Adrenal gland (tissue), 12 donors: ENCODE measurements around the gene KCNIP1. TPM values are rescaled to one million over a fixed set of nuclear protein-coding genes. Genes with fewer than 3 reads are reported as not detected.

Experiments used
- DNase-seq, 7 donors: peaks; one replicate each; pipeline ENCODE4 v3.0.0-alpha.2; 2019 to 2020
- H3K27ac ChIP-seq, 5 donors: fragments of 200-600 bp; sonication (generic) in 4 of 5; 1 replicate in 3 of 5; 2 replicates in 2 of 5; pipeline versions ENCODE4 v1.5.1 to v1.8.0; 2016 to 2020; ENCODE audit warnings: mild to moderate bottlenecking in 1 of 5
- H3K27me3 ChIP-seq: fragments of 200-600 bp; 2 replicates; pipeline ENCODE4 v1.8.0; 2021
- H3K36me3 ChIP-seq, 2 donors: fragments of 200-600 bp; replicated peaks in 1 of 2; 1 replicate in 1 of 2; 2 replicates in 1 of 2; pipeline versions ENCODE4 v1.5.1 to v1.8.0; 2018 to 2022
- H3K4me1 ChIP-seq, 2 donors: fragments of 200-600 bp; replicated peaks in 1 of 2; 1 replicate in 1 of 2; 2 replicates in 1 of 2; pipeline versions ENCODE4 v1.5.1 to v1.8.0; 2018 to 2021
- H3K4me3 ChIP-seq, 4 donors: fragments of 200-600 bp; sonication (generic) in 3 of 4; one replicate each; pipeline ENCODE4 v1.5.1; 2016 to 2018
- H3K9me3 ChIP-seq, 3 donors: fragments of 200-600 bp; sonication (generic) in 1 of 3; replicated peaks in 1 of 3; 1 replicate in 2 of 3; 2 replicates in 1 of 3; pipeline versions ENCODE4 v1.5.1 to v1.8.0; 2016 to 2021
- POLR2A ChIP-seq, 2 donors: fragments of 450-650 bp; IDR thresholded peaks; one replicate each; pipeline ENCODE4 v1.6.1; 2017; ENCODE audit warnings: antibody characterized with exemption in 2 of 2, mild to moderate bottlenecking in 2 of 2, moderate library complexity in 1 of 2
- WGBS, 4 donors: extraction: QIAGEN DNeasy Blood & Tissue Kit in 2 of 4; methylation state at CpG; one replicate each; pipeline versions ENCODE4 v1.1.5 to v1.1.7; 2013 to 2017; 5-methylcytosine and 5-hydroxymethylcytosine counted together
- intact Hi-C, 2 donors: fragments of 100-400 bp; cut with DNase I; formaldehyde crosslinking; loops; one replicate each; pipeline versions ENCODE4 v1.14.1 to v1.15.0; 2022 to 2023
- polyA plus RNA-seq, 3 donors: library from polyadenylated mRNA; stranded (reverse); fragments of 200-250 nt in 2 of 3; fragments of 350-450 nt in 1 of 3; fragmentation: Illumina TruSeq in 1 of 3; extraction: RNeasy Lipid Tissue Mini Kit (QIAGEN cat#74804) in 1 of 3; gene quantifications; one replicate each; pipeline ENCODE4 v1.2.3, GENCODE V29; 2013 to 2014
- total RNA-seq, 9 donors: library from RNA; depleted of rRNA in 4 of 9; stranded (reverse); fragments of >200 nt in 4 of 9; fragments of 120-200 nt in 1 of 9; fragmentation: NEBNext Ultra II Directional in 1 of 9; extraction: Animal tissue kit (Norgen Biotek cat#: 25700) in 1 of 9; gene quantifications; one replicate each; pipeline versions ENCODE4 v1.1.0 to v1.2.4, GENCODE V29; 2013 to 2023
- TF ChIP-seq, protein P1 (sequence below), 6 experiments: fragments of 450-650 bp in 4 of 6; fragments of 200-600 bp in 2 of 6; sonication (generic) in 1 of 6; IDR thresholded peaks; 1 replicate in 5 of 6; 2 replicates in 1 of 6; pipeline versions ENCODE4 v1.5.1 to v1.8.0; 2016 to 2021; ENCODE audit warnings: antibody characterized with exemption in 6 of 6, mild to moderate bottlenecking in 2 of 6, moderate library complexity in 1 of 6
- donor health status: healthy with polysubstance abuse.
- donor health status: Bipolar disorder and iron deficiency.
- donor health status: DM: yes; HTN: yes; CAD: no.
- donor health status: DM: no; HTN: no; CAD: no.
- donor health status: DM: no; HTN: no; CAD: no.
- donor health status: DM: yes; HTN: yes; CAD: no.

The KCNIP1 gene
- total and polyA plus RNA-seq, 12 donors = 0.14 to 12.6 (median 1.7) TPM; not detected in 1

DNA sequence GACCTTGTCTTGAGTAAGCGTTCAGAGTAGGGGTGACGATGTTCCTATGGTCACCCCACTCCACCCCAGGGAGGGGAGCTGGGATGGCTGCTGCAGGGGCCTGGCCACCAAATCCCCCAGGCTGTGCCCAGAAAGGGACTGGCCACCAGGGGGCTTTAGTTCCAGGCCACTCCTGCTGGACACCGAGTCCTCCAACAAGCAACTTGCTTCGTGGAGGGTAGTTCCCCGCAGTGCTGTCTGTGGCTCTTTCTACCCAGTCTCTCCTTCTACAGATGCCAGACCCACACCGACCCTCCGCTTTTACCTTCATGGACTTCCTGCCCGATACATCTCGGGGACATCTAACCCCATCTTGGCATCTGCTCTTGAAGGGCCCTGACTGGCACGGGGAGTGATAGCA lies 244.0 kb downstream of the KCNIP1 start:
- TF ChIP-seq POLR2A (IDR thresholded peaks at IDR 0.05) = no peak
- TF ChIP-seq, protein P1, sequence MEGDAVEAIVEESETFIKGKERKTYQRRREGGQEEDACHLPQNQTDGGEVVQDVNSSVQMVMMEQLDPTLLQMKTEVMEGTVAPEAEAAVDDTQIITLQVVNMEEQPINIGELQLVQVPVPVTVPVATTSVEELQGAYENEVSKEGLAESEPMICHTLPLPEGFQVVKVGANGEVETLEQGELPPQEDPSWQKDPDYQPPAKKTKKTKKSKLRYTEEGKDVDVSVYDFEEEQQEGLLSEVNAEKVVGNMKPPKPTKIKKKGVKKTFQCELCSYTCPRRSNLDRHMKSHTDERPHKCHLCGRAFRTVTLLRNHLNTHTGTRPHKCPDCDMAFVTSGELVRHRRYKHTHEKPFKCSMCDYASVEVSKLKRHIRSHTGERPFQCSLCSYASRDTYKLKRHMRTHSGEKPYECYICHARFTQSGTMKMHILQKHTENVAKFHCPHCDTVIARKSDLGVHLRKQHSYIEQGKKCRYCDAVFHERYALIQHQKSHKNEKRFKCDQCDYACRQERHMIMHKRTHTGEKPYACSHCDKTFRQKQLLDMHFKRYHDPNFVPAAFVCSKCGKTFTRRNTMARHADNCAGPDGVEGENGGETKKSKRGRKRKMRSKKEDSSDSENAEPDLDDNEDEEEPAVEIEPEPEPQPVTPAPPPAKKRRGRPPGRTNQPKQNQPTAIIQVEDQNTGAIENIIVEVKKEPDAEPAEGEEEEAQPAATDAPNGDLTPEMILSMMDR (IDR thresholded peaks at IDR 0.05) = peak in 3 of 6 experiments; percentile 3 to 27 (median 17)
- Histone ChIP-seq H3K9me3 (no peaks in the 10 kb centered on the region), H3K36me3 (no peaks in the 10 kb centered on the region), H3K27me3 (peaks cover 9% of the 10 kb centered on the region), H3K4me3 (no peak overlapping the region), H3K27ac (no peak overlapping the region), H3K4me1 (peaks cover 5 to 7% of the 10 kb centered on the region in 2 donors)
- 81 to 92% (median 85%) methylated on average over 8 to 10 of the region's 10 CpGs for WGBS, 4 donors
- intact Hi-C loops = loop anchor here in 1 of 2 donors (5.0 to 10.0 kb wide), 2 partner anchors 44 to 597 kb away; no protein-coding TSS in a partner anchor
- peak in 2 of 7 donors; percentile 19 to 47 for DNase-seq

DNA sequence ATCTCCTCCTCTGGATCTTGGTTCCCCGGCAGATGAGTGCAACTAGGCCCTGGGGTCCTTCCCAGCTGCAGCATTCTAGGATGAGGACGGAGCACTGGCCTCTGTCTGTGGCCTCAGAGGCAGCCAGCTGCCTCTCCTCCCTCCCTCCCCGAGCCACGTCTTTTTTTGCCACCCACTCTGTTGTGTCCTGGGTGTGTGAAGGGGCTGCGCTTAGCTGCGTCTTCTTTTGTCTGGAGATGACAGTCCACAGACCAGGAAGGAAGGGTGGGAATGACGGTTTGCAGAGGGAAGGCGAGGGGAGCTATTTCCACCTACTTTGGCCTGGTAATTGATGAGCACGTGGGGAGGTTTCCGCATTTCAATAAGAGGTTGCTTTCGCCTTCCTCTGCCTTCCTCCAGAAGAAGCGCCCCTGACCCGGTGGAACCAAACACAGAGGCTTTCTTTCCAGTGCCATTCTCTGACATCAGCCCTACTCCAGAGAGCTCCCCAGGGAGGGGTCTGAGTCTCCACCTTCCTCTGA lies 245.2 kb downstream of the KCNIP1 start:
- H3K36me3 ChIP-seq = no peaks in the 10 kb centered on the region
- peaks cover 5 to 7% of the 10 kb centered on the region in 2 donors for H3K4me1 ChIP-seq
- H3K9me3 ChIP-seq = no peaks in the 10 kb centered on the region
- no peak for TF ChIP-seq POLR2A (IDR thresholded peaks at IDR 0.05)
- TF ChIP-seq, protein P1 (IDR thresholded peaks at IDR 0.05) = no peak
- no peak overlapping the region for H3K4me3 ChIP-seq
- 64 to 70% (median 66%) methylated on average over 13 of the region's 13 CpGs for WGBS, 4 donors
- H3K27ac ChIP-seq = no peak overlapping the region
- peaks cover 9% of the 10 kb centered on the region for H3K27me3 ChIP-seq
- DNase-seq = peak in 3 of 7 donors; percentile 14 to 52 (median 41)
- intact Hi-C loops = loop anchor here in 1 of 2 donors (5.0 to 10.0 kb wide), 2 partner anchors 43 to 596 kb away; no protein-coding TSS in a partner anchor

DNA sequence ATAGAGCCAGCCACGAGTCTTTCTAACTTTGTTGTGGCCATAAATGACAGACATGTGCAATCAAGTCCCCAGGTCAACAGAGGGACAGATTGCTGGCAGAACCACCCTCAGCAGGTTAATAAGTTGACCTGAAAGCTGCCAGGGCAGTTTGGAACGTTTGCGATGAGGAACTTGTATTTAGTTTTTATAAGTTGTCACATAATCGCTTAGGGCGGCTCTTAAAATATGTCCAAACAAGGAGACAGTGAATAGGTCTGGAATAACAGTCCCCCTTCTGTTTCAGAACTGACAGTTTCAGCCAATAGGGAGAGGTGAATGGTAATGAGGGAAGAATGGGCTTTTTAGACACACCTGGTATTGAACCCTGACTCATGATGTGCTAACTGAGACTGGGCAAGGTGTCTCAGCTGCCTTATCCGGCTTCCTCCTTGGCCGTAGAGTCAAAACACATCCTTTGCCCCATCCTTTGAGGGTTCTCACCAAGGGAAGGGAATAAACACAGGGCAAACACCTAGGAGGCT lies 246.2 kb downstream of the KCNIP1 start:
- WGBS, 4 donors = 66 to 80% (median 75%) methylated on average over 7 of the region's 7 CpGs
- H3K36me3 ChIP-seq = no peaks in the 10 kb centered on the region
- no peak overlapping the region for H3K4me3 ChIP-seq
- peaks cover 5% of the 10 kb centered on the region for H3K27me3 ChIP-seq
- no peak overlapping the region for H3K27ac ChIP-seq
- intact Hi-C loops = loop anchor here in 1 of 2 donors (5.0 to 10.0 kb wide), 2 partner anchors 42 to 595 kb away; no protein-coding TSS in a partner anchor
- DNase-seq = peak in 1 of 7 donors; percentile 15
- H3K9me3 ChIP-seq = no peaks in the 10 kb centered on the region
- H3K4me1 ChIP-seq = no peaks in the 10 kb centered on the region
- TF ChIP-seq, protein P1 (IDR thresholded peaks at IDR 0.05) = no peak
- no peak for TF ChIP-seq POLR2A (IDR thresholded peaks at IDR 0.05)

DNA sequence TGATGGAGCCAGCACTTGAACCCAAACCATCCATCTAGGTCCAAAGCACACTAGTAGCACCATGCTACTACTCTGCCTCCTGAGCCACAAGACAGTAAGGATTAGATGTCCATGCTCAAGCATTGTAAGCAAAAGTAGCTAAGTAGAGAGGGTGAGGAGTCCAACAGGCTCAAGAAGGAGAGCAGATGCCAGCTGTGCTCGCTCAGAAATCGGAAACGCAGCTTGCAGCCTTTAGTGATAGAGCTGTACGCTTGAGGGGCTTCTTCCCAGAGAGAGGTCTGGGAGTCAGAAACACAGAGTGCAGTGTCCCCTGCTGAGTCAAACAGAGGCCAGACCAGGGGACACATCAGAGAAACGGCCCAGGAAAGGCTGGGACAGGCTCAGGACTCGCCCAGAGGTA lies 247.0 kb downstream of the KCNIP1 start:
- TF ChIP-seq POLR2A (IDR thresholded peaks at IDR 0.05) = no peak
- intact Hi-C loops = no loop called here
- WGBS, 4 donors = 66 to 87% (median 78%) methylated on average over 6 of the region's 6 CpGs
- DNase-seq = peak in 1 of 7 donors; percentile 29
- no peak overlapping the region for H3K4me3 ChIP-seq
- no peaks in the 10 kb centered on the region for H3K27me3 ChIP-seq
- no peaks in the 10 kb centered on the region for H3K36me3 ChIP-seq
- no peaks in the 10 kb centered on the region for H3K4me1 ChIP-seq
- no peak overlapping the region for H3K27ac ChIP-seq
- no peaks in the 10 kb centered on the region for H3K9me3 ChIP-seq
